HuH-7.5 (cell line): ENCODE results near the gene LDB2.

Source experiments
- DNase-seq: peaks from one replicate; pipeline ENCODE4 v3.0.0; 2011; ENCODE audit warnings: low spot score

LDB2 gene

DNA sequence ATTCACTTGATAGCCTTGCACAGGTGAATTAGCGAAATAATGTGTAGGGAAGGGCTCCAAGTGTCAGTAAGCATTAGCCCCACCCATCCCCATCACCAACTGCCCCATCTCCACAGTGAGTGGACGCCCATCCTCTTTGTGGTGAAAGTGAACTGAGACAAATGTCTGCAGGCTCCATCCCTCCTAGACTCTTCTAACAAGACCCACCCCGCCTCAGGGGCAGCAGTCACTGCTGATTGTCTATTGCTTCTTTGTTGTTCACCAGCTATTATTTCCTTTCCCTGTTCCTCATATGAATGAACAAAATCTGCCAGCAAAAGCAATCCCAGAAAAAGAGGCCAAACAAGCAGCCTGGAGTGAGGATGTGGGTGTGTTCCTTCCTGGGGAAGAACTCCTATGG is 96.4 kb downstream of the LDB2 start:
- DNase-seq = no peak

DNA sequence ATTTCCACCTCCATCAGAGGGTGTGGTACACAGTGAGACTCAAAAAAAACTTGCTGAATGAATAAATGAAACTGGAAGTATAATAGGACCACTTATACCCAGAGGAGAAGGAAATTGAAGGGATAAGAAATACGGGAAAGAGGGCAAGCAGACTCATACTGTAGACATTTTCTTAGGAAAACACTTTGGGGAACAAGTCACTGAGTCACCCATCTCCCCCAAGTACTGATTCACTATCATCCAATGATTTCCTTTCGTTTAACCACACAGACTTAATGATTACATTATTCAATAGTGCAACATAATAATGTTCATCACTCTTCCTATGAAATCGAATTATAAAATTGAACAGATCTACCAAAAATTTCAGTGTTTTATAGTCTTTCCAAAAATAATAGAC is 97.1 kb downstream of the LDB2 start:
- DNase-seq = no peak

DNA sequence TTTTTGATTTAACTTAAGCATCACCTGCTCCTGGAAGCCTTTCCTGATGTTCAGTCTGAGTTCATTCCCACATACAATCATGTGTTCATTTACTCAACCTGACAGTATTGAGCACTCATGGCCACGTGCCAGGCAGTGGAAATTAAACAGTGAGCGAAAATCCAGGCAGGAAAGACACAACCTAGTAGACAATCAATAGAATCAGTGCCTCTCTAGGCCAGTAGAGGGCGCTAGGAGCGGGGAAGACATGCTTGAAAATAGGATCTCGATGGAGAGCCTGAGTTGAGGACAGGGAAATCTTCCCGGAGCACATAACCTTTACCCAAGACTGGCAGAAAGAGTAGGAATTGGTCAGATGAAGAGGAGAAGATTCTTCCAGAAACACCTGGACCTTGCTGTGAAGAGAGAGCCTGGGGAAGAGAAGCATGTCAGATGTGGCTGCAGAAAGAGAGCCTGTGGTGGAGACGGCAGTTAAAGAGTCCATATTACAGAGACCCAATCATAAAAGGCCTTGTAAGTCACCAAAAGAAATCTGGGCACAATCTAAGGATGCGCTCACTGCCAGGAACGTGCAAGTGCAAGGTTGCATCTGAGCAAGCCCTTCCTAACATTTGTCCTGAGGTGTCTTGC is 103.5 kb downstream of the LDB2 start:
- peak; percentile 32 for DNase-seq

DNA sequence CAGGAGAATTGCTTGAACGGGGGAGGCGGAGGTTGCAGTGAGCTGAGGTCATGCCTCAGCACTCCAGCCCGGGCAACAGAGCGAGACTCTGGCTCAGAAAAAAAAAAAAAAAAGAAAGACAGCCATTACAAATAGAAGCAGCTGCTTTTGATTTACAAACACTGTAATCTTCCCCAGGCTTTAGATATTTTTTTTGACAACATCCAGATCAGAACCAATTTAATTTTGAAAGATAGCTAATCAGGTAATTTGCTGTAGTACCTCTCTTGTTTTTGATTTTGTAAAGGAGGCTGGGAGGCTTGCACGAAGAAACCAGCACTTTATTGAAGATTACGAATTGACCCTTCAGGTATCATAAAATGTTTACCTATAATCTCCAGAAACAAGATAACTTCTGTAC is 107.0 kb downstream of the LDB2 start:
- no peak for DNase-seq

DNA sequence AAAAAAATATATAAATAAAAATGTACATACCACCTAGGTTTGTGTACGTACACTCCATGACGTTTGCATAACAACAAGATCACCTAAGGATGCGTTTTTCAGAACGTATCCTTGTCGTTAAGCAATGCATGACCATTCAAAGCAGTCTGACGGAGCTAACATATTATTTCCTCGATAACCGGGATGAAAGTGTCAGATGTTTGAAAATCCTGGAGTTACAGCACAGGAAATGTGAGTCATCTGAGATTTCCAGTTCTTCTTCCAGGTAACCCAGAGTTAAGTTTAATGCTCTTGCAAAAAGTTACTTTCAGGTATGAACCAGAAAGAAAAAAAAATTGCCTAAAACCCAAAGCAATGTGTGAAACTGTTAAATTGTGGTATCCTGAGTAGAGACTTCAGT is 107.9 kb downstream of the LDB2 start:
- DNase-seq = no peak

DNA sequence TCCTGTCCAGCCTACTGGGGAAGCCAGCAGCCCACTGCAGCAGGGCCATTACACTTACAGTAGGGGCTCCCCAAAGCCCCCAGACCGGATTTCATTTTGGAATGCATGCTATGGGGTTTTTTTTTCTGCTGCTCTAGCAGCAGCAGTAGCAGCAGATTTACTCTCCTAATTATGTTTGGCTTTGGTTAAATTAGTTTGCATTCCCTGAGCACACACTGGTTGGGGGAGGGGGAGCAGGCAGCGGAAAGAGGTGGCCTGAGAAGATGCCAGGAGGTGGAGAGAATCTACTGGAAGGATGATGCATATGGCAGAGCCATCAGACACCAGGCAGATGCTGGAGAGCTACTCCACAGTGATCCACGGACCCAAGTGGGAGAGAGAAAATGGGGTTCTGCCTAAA is 109.6 kb downstream of the LDB2 start:
- DNase-seq = no peak

DNA sequence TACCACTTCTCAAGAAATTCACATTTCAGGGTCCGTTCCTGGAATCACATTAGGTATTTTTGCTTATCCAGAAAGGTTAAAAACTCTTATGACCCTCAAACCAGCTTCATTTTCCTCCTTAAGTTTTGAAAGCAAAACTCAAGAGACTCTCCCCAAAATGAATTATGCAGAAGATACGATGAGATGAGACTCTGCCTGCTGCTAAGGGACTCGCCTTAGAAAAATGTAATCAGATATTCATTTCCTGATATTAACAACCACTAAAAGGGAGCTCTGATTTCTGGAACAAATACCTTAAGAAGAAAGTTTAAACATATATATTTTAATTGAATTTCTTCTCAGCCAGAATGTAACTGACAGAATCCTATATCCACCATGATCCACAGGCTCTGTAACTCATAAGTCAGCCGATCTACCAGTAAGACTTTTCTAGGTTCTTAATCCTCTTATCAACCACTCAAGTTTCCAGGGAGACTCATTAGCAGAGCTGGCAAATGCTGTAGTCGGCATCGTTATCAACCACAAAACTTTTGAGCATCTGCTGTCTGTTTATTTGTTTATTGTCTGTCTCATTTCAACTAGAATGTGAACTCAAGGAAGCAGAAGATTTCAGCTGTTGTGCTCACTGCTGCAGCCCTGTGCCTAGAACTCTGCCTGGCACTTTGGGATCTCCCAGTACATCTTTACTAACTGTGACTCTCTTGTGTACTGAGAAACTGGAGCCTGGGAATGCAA is 112.5 kb downstream of the LDB2 start:
- no peak for DNase-seq

DNA sequence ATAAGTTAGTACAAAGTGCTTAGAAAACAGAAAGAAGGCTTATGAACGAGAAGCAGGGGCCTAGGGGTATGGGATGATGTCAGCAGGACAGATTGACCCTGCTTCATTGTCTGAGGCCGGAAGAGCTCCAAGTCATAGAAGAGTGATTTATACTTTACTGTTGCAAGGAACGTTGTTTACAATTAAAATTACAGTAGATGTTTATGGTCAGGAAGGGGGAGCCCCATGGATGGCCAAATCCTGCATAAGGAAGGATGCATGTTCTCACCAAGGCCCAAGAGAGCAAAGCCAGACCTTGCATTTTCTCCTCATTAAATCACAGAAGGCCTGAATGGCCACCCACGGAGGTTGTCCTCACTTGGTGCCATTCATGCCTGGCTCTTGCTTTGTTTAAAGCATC is 115.3 kb downstream of the LDB2 start:
- no peak for DNase-seq

DNA sequence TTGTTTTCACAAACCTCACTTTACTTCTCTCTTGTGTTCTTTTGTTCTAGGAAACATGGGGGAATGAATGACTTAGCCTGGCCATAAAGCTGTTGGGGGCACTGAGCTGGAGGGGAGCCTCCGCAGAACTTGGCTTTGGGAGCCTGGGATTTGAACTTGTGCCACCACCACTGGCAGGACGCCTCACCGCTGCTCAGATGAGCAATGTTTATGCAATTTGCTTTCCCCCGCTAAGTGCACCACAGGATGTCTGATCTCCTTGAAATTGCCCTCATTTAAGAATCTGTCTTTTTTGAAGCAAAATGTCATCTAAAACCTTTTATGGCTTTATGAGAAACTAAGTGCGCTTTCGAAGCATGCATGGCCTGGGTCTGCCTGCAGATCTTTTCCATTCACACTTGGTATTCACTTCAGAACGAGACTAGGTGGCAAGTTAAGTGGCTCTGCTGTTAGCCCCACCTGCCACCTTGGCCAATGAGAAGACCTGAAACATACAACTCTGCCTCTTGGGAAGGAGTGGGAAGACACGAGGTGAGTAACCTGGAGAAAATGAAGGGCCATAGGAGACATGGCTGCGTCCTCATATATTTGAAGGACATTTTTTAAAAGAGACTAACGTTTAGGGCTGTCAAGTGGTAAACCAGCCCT is 119.3 kb downstream of the LDB2 start:
- no peak for DNase-seq

DNA sequence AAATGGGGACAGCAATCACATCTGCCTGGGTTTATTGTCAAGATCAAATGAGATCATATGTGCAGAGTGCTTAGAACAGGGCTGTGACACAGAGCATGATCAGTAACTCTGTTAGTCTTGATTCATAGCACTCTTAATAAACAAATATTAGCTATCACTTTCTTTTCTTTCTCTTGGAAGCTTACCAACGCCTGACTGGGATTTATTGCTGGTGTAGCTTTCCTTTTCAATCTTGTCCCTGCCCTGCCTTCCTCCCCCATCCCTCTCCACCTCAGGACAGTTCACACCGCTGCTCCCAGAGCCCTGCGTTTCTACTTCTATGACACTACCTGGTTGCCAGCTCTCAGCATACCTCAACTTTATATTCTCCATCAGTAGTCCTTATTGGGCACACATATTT is 120.7 kb downstream of the LDB2 start:
- DNase-seq = no peak

DNA sequence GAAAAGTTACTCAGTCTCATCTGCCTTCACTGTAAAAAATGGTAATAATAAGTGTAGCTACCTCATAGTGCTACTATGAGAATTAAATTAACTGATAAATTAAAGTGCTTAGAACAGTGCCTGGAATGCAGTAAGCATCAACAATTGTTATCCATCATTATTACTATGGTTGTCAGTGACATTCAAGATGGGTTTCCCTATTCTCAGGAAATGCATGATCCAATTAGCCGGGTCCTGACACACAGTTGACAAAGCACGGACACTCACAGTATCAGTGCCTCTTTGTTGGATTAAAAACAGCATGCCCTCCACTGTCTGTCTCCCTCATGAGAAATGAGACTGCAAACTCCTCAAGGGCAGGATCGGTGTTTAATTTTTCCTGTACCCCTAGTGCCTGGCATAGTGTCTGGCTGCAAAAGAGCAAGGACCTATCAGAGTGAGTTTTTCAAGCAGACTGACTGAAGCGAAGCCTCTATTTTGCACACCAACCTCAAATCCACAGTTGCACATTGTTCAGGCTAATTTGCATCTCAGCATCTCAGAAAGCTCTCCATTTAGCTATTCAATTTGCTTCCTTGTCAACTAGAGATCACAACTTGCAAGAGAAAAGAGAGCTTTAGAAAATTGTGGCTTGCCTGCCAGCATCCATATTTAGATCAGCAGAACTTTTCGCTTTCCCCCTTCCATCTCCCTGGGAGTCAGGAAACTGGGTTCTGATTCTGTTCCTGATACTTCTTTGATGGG is 122.9 kb downstream of the LDB2 start:
- DNase-seq = no peak

DNA sequence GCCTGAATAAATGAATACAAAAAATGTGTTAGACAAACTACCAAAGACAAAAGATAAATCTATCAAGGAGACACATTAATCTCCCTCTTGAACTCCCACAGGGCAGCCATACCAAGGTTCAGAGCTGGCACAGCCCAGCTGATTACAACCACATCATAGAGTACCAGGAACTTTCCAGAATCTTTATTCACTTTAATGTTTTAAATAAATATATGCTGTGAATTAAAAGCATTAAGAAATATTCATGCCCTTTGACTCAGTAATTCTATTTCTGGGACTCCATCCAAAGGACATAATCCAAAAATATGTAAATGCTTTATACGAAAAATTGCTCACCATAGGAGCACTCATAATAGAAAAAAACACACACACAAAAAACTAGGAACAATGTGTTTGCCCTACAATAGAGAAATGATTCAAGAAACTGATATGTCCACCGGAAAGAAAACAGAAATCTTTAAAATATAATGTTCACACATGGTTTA is 126.0 kb downstream of the LDB2 start:
- no peak for DNase-seq

DNA sequence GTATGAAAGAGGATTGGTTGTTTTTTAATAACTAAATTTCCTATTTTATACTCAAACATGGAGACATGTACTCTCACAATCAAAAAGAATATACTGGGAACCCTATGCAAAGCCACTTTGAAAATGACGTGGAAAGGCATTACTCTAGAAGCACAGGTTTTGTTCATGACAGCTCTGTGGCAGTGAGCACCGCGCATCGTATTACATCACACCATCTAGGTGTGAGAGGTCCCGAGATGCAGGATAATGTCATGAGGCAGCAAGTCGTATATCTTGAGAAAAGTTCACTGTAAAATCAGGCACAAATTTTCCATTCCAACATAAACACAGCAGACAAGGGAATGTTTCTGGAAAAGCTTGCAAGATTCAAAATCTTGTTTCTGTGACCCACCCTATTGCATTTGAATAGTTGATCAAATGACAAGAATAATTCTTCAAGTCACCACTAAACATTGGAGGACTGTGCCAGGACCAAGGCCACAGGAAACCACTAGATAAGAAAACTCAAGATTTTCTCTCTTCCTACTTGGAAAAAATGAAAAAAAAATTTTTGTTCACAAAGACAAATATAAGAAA is 127.6 kb downstream of the LDB2 start:
- no peak for DNase-seq

DNA sequence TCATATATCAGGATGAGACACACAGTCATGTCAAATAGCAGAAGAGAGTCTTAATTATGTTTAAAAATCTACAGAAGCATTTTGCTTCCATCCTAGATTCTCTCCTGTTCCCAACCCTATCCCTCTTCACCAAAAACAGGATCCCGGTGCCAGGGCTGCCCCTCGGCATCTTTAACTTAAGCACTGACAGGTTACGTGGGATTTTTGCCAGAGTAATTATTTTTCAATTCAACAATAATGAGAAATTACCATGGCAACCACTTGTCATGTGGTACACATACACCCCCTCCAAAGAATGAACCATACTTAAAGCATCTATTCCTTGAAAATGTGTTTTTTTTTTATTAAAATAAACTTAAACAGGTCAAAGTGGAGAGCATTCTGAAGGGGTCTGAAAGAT is 130.6 kb downstream of the LDB2 start:
- DNase-seq = no peak

DNA sequence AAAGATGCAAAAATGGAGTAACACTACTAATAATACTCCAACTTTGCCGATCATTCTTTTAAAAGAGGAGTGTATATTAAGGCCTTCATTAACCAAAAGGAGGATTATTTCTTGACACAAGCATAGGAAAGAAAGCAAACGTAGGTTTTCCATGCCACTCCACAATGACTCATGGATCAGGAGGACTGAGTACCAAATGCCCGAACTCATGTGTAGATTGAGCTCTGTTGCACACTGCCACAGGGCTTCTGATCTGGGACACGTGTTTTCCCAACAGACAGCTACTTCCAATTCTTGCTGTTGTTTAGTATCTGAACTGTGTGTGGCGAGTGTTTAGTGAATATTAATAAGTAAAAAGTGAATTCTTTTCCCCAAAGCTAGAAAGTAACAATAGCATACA is 131.2 kb downstream of the LDB2 start:
- DNase-seq = no peak

DNA sequence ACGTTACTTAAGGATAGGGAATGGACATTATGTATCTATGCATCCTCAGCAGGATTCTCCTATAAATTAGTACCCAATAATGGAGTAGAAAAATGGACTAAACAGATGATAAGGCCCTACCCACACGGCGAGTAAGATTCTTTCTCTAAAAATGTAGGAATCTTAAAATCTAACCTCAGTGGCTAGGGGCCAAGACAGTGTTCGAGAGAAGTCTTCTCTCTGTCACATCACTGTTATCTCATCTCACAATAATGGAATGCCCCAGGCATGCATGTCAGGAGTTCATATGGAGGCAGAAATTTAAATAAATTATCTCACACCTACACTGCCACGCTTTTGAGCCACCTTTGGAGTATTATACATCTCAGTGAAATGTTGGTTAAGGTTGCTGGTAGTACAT is 132.9 kb downstream of the LDB2 start:
- no peak for DNase-seq

DNA sequence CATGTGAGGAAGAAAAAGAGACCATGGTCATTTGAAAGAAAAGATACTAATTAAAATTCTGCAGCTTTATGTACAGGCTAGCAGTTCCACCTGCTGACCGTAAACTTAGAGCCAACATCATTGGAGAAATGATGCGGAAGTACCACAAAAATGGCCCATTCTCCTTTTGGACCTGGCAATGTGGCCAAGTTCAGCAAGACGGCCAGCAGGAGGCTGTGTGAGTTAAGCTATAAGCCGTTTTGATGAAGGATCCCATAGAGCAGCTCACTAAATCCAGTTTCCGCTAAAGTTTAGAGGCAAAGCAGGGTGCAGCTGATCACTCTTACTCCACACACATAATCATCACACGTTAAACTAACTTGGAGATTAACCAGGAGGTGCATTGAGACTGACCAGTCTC is 133.8 kb downstream of the LDB2 start:
- no peak for DNase-seq

DNA sequence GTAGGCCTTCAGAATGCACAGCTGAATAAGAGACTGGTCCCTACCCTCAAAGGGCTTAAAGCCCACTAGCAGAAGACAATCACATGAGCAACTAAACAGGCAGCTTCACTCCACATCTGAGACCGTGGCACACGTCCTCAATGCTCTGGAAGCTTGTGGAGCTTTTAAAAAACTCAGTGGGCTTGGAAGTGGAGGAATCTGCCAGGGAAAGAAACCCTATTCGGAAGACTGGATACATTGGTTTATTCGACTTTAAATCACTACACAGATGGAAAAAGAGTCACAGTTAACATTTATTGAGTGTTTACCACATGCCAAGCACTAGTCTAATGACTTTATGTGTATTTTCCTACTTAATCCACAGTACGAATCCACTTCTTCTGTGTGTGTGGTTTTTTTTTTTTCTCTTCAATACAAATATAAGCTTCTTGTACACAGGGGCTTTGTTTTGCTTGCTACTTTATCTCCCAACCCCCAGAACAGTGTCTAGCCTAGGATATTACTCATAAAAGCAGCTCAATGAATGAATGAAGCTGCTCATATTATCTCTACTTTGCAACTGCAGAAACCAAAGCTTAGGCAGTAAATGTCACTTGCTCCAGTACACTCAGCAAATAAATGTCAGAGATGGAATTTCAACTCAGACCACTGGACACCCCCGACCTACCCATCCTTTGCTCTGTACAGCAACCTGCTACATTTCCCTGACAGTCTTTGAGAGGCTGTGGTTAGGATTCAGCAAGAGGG is 137.7 kb downstream of the LDB2 start:
- no peak for DNase-seq

DNA sequence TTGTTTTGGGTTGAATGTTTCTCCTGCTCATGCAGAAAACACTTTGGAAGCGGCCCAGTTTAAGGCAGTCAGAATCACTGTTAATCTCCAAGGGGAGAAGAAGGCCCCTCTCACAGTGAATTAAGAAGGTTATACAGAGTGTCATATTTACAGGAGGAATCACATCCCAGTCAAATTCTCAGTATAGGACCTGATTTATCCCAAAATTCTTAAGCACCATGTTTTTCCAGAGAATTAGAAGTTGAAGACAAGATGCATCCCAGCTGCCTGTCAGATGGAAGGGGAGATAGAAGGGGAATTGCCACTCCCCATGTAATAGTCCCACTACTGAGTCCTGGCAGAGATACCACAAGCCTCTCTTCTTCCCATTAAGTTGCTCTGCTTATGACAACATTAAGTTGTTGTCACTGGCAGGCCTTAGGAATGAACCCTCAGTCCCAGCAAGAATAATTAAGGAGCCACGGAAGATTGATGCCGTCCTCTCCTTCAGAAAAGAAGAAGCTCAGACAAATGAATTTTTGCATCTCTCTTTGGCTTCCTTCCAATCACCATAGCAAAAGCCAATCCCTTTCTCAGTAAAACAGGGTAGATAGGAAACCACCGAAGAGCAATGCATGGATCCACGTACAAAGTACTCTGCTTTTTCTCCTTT is 138.4 kb downstream of the LDB2 start:
- no peak for DNase-seq

DNA sequence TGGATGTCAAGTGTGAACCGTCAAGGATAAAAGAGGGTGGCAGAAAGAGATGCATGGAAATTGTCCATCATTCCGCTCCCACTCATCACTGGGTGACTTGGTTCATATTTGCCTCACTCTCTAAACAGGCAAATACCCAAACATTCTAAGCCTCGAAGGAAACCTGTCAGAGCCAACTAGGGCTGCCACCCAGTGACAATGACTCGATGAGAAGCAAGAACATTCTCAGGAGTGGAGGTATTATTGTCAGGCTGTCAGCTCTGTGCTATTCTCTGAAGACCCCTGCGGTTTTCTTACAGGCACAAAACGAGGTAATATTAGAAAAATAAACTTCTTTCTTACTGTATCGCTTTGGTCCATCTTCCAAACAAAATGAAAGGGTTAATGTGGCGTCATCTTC is 139.6 kb downstream of the LDB2 start:
- no peak for DNase-seq

DNA sequence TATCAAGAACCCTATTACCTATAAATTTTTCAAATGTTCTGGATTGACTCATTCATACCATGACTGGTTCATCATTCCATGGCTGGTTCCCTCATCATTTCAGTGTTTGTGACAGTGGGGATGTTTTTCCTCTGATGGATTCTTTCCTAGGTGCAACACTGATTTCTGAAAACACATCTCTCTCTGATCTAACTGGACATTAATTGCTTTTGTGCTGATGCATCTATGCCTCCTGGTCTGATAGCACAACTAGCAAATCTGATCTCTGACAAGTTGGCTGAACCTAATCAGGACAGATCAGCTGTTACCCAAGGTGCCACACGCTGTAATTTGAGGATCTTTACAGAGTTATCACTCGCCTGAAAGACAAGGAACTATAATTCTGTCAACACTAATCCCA is 140.2 kb downstream of the LDB2 start:
- no peak for DNase-seq
